ENCODE measurements around the gene SORCS2.

The SORCS2 gene

GRCh38 chr4:7725951-7726350, 533.6 kb downstream of the SORCS2 start:
- Histone ChIP-seq H3K4me2 (ENCODE audit: low read length) (no peak overlapping the region), H4K20me1 (ENCODE audit: insufficient read depth, low read length) (no peaks in the 10 kb centered on the region), H3K79me2 (ENCODE audit: insufficient read depth, low read length) (no peaks in the 10 kb centered on the region), H3F3A (ENCODE audit: insufficient read depth, low read length) (no peaks in the 10 kb centered on the region), H3K9ac (ENCODE audit: low read length) (no peak overlapping the region), H2AFZ (ENCODE audit: low read length) (no peak overlapping the region), H3K27ac (ENCODE audit: low read depth, low read length, poor library complexity, severe bottlenecking) (no peak overlapping the region), H3K4me3 (ENCODE audit: low read depth, low read length, poor library complexity, severe bottlenecking) (no peak overlapping the region), H3K9me2 (ENCODE audit: low read depth, low read length) (no peaks in the 10 kb centered on the region), H3K27me3 (ENCODE audit: insufficient read depth, low read length) (no peaks in the 10 kb centered on the region), H3K9me3 (ENCODE audit: low read length) (no peaks in the 10 kb centered on the region), H3K36me3 (ENCODE audit: insufficient read depth, low read length) (no peaks in the 10 kb centered on the region), H3K4me1 (ENCODE audit: insufficient read depth, low read length, severe bottlenecking) (no peaks in the 10 kb centered on the region)
- no peak for TF ChIP-seq CTCF (IDR thresholded peaks at IDR 0.05; ENCODE audit: low read length)

GRCh38 chr4:7726665-7727413, 534.5 kb downstream of the SORCS2 start:
- Histone ChIP-seq H3K4me1 (ENCODE audit: insufficient read depth, low read length, severe bottlenecking) (no peaks in the 10 kb centered on the region), H2AFZ (ENCODE audit: low read length) (no peak overlapping the region), H3K4me3 (ENCODE audit: low read depth, low read length, poor library complexity, severe bottlenecking) (no peak overlapping the region), H4K20me1 (ENCODE audit: insufficient read depth, low read length) (no peaks in the 10 kb centered on the region), H3K9ac (ENCODE audit: low read length) (no peak overlapping the region), H3K27me3 (ENCODE audit: insufficient read depth, low read length) (no peaks in the 10 kb centered on the region), H3K9me3 (ENCODE audit: low read length) (no peaks in the 10 kb centered on the region), H3F3A (ENCODE audit: insufficient read depth, low read length) (no peaks in the 10 kb centered on the region), H3K79me2 (ENCODE audit: insufficient read depth, low read length) (no peaks in the 10 kb centered on the region), H3K4me2 (ENCODE audit: low read length) (no peak overlapping the region), H3K9me2 (ENCODE audit: low read depth, low read length) (no peaks in the 10 kb centered on the region), H3K27ac (ENCODE audit: low read depth, low read length, poor library complexity, severe bottlenecking) (no peak overlapping the region), H3K36me3 (ENCODE audit: insufficient read depth, low read length) (no peaks in the 10 kb centered on the region)
- no peak for TF ChIP-seq CTCF (IDR thresholded peaks at IDR 0.05; ENCODE audit: low read length)
- TF ChIP-seq EZH2 (IDR thresholded peaks at IDR 0.05; ENCODE audit: borderline replicate concordance, low read length), result no peak

GRCh38 chr4:7727749-7728148, 535.4 kb downstream of the SORCS2 start:
- Histone ChIP-seq H3K9me2 (ENCODE audit: low read depth, low read length) (no peaks in the 10 kb centered on the region), H3K27ac (ENCODE audit: low read depth, low read length, poor library complexity, severe bottlenecking) (no peak overlapping the region), H3K27me3 (ENCODE audit: insufficient read depth, low read length) (no peaks in the 10 kb centered on the region), H2AFZ (ENCODE audit: low read length) (no peak overlapping the region), H3K9ac (ENCODE audit: low read length) (no peak overlapping the region), H3K4me2 (ENCODE audit: low read length) (no peak overlapping the region), H3K79me2 (ENCODE audit: insufficient read depth, low read length) (no peaks in the 10 kb centered on the region), H4K20me1 (ENCODE audit: insufficient read depth, low read length) (no peaks in the 10 kb centered on the region), H3K36me3 (ENCODE audit: insufficient read depth, low read length) (no peaks in the 10 kb centered on the region), H3F3A (ENCODE audit: insufficient read depth, low read length) (no peaks in the 10 kb centered on the region), H3K9me3 (ENCODE audit: low read length) (no peaks in the 10 kb centered on the region), H3K4me1 (ENCODE audit: insufficient read depth, low read length, severe bottlenecking) (no peaks in the 10 kb centered on the region), H3K4me3 (ENCODE audit: low read depth, low read length, poor library complexity, severe bottlenecking) (no peak overlapping the region)
- TF ChIP-seq EZH2 (IDR thresholded peaks at IDR 0.05; ENCODE audit: borderline replicate concordance, low read length) (no peak), CTCF (IDR thresholded peaks at IDR 0.05; ENCODE audit: low read length) (no peak)

Data from OCI-LY1 (cell line).